HepG2 (cell line): ENCODE measurements around the gene ARPC1B. TPM values are rescaled to one million over a fixed set of nuclear protein-coding genes. Genes with fewer than 3 reads are reported as not detected.

Experiments used
- AGO1 ChIP-seq: fragments of 200-400 bp; formaldehyde crosslinking; IDR thresholded peaks from 2 replicates; pipeline ENCODE4 v1.6.1; 2017; ENCODE audit warnings: mild to moderate bottlenecking, low read depth, low read length, moderate library complexity; ENCODE audit not compliant: poor library complexity, severe bottlenecking
- CHD2 ChIP-seq: IDR thresholded peaks from 2 replicates; pipeline ENCODE4 v1.6.1; 2011; ENCODE audit warnings: low read depth, low read length, improper control_type of control experiment
- PAXIP1 ChIP-seq: sonication (generic); formaldehyde crosslinking; conservative IDR thresholded peaks from 2 replicates; pipeline ENCODE4 v1.4.0; 2020; ENCODE audit warnings: mild to moderate bottlenecking, missing genetic modification reagents, moderate library complexity
- RBFOX2 ChIP-seq: fragments of 200-400 bp; formaldehyde crosslinking; IDR thresholded peaks from 2 replicates; pipeline ENCODE4 v1.6.1; 2017; ENCODE audit warnings: low read depth, mild to moderate bottlenecking, low read length
- RBM22 ChIP-seq: fragments of 200-400 bp; formaldehyde crosslinking; optimal IDR thresholded peaks from 2 replicates; pipeline ENCODE3; 2017; ENCODE audit warnings: mild to moderate bottlenecking, low read length, moderate library complexity
- SPEN ChIP-seq: sonication (generic); formaldehyde crosslinking; IDR thresholded peaks from 2 replicates; pipeline ENCODE4 v1.5.1; 2020; ENCODE audit warnings: low read depth, mild to moderate bottlenecking, missing genetic modification reagents
- TOPORS ChIP-seq: sonication (generic); formaldehyde crosslinking; IDR thresholded peaks from 2 replicates; pipeline ENCODE4 v1.8.0; 2023; ENCODE audit warnings: mild to moderate bottlenecking, missing genetic modification reagents
- TP53 ChIP-seq: sonication (generic); formaldehyde crosslinking; conservative IDR thresholded peaks from 2 replicates; pipeline ENCODE4 v1.4.0; 2020; ENCODE audit warnings: missing genetic modification reagents
- YEATS2 ChIP-seq: sonication (generic); formaldehyde crosslinking; IDR thresholded peaks from 2 replicates; pipeline ENCODE4 v1.4.0; 2020; ENCODE audit warnings: missing genetic modification reagents, borderline replicate concordance
- ZBTB38 ChIP-seq: sonication (generic); formaldehyde crosslinking; IDR thresholded peaks from 2 replicates; pipeline ENCODE4 v1.5.1; 2020; ENCODE audit warnings: mild to moderate bottlenecking, missing genetic modification reagents
- ZFP36 ChIP-seq: fragments of 150-350 bp; IDR thresholded peaks from 2 replicates; pipeline ENCODE4 v1.6.1; 2018; ENCODE audit warnings: borderline replicate concordance, low read length, low read depth; ENCODE audit not compliant: partially characterized antibody
- ZFP90 ChIP-seq: sonication (generic); formaldehyde crosslinking; IDR thresholded peaks from 2 replicates; pipeline ENCODE4 v1.8.0; 2022; ENCODE audit warnings: missing genetic modification reagents, mild to moderate bottlenecking, inconsistent platforms, borderline replicate concordance
- ZFY ChIP-seq: sonication (generic); formaldehyde crosslinking; IDR thresholded peaks from 2 replicates; pipeline ENCODE4 v1.4.0; 2020; ENCODE audit warnings: missing genetic modification reagents
- ZNF839 ChIP-seq: sonication (generic); formaldehyde crosslinking; IDR thresholded peaks from 2 replicates; pipeline ENCODE4 v1.4.0; 2020; ENCODE audit warnings: missing genetic modification reagents, mild to moderate bottlenecking, borderline replicate concordance
- polyA plus RNA-seq, 8 experiments: library from polyadenylated mRNA; depleted of rRNA in 3 of 8; stranded (reverse) in 7 of 8; unstranded in 1 of 8; fragments of >200 nt; fragmentation: Illumina TruSeq in 4 of 8; extraction: Trizol in 4 of 8; gene quantifications; 2 replicates each; pipeline versions ENCODE4 v1.2.1 to v1.2.3, GENCODE V29; 2011 to 2016; ENCODE audit warnings: low read depth in 4 of 8, missing spikeins in 1 of 8, mixed read lengths in 1 of 8; ENCODE audit not compliant: insufficient read depth in 1 of 8
- total RNA-seq, 5 experiments: library from RNA; depleted of rRNA; stranded (reverse); fragments of >200 nt; fragmentation: Illumina TruSeq; extraction: Trizol; gene quantifications; 2 replicates each; pipeline ENCODE4 v1.2.3, GENCODE V29; 2016; ENCODE audit warnings: low read depth in 1 of 5
- TF ChIP-seq, protein P1 (sequence below): sonication (generic); formaldehyde crosslinking; IDR thresholded peaks from 2 replicates; pipeline ENCODE4 v1.4.0; 2020; ENCODE audit warnings: missing genetic modification reagents
- TF ChIP-seq, protein P2 (sequence below): sonication (generic); formaldehyde crosslinking; IDR thresholded peaks from 2 replicates; pipeline ENCODE4 v1.4.0; 2020; ENCODE audit warnings: missing genetic modification reagents, mild to moderate bottlenecking, borderline replicate concordance
- TF ChIP-seq, protein P3 (sequence below): sonication (generic); formaldehyde crosslinking; IDR thresholded peaks from 2 replicates; pipeline ENCODE4 v1.4.0; 2020; ENCODE audit warnings: missing genetic modification reagents

The ARPC1B gene
- total and polyA plus RNA-seq, 2 of the 13 experiments (the other 11 are each of a cell fraction or from before 2014, with no cell fraction given) = 72.9 to 89.1 TPM

- no peak for TF ChIP-seq PAXIP1
- no peak for TF ChIP-seq YEATS2 (CRISPR knock-in tag)
- no peak for TF ChIP-seq TP53 (CRISPR knock-in tag)
- TF ChIP-seq, protein P1, sequence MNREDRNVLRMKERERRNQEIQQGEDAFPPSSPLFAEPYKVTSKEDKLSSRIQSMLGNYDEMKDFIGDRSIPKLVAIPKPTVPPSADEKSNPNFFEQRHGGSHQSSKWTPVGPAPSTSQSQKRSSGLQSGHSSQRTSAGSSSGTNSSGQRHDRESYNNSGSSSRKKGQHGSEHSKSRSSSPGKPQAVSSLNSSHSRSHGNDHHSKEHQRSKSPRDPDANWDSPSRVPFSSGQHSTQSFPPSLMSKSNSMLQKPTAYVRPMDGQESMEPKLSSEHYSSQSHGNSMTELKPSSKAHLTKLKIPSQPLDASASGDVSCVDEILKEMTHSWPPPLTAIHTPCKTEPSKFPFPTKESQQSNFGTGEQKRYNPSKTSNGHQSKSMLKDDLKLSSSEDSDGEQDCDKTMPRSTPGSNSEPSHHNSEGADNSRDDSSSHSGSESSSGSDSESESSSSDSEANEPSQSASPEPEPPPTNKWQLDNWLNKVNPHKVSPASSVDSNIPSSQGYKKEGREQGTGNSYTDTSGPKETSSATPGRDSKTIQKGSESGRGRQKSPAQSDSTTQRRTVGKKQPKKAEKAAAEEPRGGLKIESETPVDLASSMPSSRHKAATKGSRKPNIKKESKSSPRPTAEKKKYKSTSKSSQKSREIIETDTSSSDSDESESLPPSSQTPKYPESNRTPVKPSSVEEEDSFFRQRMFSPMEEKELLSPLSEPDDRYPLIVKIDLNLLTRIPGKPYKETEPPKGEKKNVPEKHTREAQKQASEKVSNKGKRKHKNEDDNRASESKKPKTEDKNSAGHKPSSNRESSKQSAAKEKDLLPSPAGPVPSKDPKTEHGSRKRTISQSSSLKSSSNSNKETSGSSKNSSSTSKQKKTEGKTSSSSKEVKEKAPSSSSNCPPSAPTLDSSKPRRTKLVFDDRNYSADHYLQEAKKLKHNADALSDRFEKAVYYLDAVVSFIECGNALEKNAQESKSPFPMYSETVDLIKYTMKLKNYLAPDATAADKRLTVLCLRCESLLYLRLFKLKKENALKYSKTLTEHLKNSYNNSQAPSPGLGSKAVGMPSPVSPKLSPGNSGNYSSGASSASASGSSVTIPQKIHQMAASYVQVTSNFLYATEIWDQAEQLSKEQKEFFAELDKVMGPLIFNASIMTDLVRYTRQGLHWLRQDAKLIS (CRISPR knock-in tag) = no peak
- no peak for TF ChIP-seq RBFOX2
- TF ChIP-seq, protein P2, sequence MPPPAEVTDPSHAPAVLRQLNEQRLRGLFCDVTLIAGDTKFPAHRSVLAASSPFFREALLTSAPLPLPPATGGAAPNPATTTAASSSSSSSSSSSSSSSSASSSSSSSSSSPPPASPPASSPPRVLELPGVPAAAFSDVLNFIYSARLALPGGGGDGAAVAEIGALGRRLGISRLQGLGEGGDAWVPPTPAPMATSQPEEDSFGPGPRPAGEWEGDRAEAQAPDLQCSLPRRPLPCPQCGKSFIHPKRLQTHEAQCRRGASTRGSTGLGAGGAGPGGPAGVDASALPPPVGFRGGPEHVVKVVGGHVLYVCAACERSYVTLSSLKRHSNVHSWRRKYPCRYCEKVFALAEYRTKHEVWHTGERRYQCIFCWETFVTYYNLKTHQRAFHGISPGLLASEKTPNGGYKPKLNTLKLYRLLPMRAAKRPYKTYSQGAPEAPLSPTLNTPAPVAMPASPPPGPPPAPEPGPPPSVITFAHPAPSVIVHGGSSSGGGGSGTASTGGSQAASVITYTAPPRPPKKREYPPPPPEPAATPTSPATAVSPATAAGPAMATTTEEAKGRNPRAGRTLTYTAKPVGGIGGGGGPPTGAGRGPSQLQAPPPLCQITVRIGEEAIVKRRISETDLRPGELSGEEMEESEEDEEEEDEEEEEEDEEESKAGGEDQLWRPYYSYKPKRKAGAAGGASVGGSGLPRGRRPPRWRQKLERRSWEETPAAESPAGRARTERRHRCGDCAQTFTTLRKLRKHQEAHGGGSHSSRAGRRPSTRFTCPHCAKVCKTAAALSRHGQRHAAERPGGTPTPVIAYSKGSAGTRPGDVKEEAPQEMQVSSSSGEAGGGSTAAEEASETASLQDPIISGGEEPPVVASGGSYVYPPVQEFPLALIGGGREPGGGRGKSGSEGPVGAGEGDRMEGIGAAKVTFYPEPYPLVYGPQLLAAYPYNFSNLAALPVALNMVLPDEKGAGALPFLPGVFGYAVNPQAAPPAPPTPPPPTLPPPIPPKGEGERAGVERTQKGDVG (CRISPR knock-in tag) = no peak
- TF ChIP-seq TOPORS (CRISPR knock-in tag) = no peak
- TF ChIP-seq AGO1 = no peak
- TF ChIP-seq ZFP36 = no peak
- peak; percentile 38 for TF ChIP-seq RBM22
- TF ChIP-seq, protein P3, sequence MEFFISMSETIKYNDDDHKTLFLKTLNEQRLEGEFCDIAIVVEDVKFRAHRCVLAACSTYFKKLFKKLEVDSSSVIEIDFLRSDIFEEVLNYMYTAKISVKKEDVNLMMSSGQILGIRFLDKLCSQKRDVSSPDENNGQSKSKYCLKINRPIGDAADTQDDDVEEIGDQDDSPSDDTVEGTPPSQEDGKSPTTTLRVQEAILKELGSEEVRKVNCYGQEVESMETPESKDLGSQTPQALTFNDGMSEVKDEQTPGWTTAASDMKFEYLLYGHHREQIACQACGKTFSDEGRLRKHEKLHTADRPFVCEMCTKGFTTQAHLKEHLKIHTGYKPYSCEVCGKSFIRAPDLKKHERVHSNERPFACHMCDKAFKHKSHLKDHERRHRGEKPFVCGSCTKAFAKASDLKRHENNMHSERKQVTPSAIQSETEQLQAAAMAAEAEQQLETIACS (CRISPR knock-in tag) = no peak
- TF ChIP-seq ZBTB38 (CRISPR knock-in tag) = no peak
- 0 out of 2 replicates have a peak, but pooled peaks have one; percentile 9 for TF ChIP-seq ZFY (CRISPR knock-in tag)
- TF ChIP-seq ZFP90 = no peak
- no peak for TF ChIP-seq SPEN (CRISPR knock-in tag)
- no peak for TF ChIP-seq CHD2
- no peak for TF ChIP-seq ZNF839 (CRISPR knock-in tag)
Observed at GRCh38 chr7:99386584-99387238, 12.2 kb downstream of the ARPC1B start (continued).
